SK-N-SH (cell line): Measurements from ENCODE around the gene CADPS2.

Source experiments
- CTCF ChIP-seq: fragments of 200-600 bp; sonication (generic); IDR thresholded peaks from 2 replicates; pipeline ENCODE4 v1.6.1; 2017; ENCODE audit warnings: antibody characterized with exemption, mild to moderate bottlenecking, moderate library complexity
- EZH2phosphoT487 ChIP-seq: fragments of 200-600 bp; sonication (generic); IDR thresholded peaks from 2 replicates; pipeline ENCODE4 v1.6.1; 2017; ENCODE audit warnings: low read depth, mixed run types, mild to moderate bottlenecking, antibody characterized with exemption, moderate library complexity, borderline replicate concordance
- NRF1 ChIP-seq: IDR thresholded peaks from 2 replicates; pipeline ENCODE4 v1.6.1; 2012; ENCODE audit warnings: low read depth, mild to moderate bottlenecking, low read length
- POLR2AphosphoS5 ChIP-seq: IDR thresholded peaks from 2 replicates; pipeline ENCODE4 v1.6.1; 2012; ENCODE audit warnings: low read depth, low read length
- RAD21 ChIP-seq: IDR thresholded peaks from 2 replicates; pipeline ENCODE4 v1.6.1; 2012; ENCODE audit warnings: mild to moderate bottlenecking, low read length
- RCOR1 ChIP-seq: fragments of 150-350 bp; IDR thresholded peaks from 2 replicates; pipeline ENCODE4 v1.6.1; 2017; ENCODE audit warnings: antibody characterized with exemption, low read length
- REST ChIP-seq: IDR thresholded peaks from 2 replicates; pipeline ENCODE4 v1.6.1; 2012; ENCODE audit warnings: mild to moderate bottlenecking, low read depth, low read length, moderate library complexity
- RFX5 ChIP-seq: IDR thresholded peaks from 2 replicates; pipeline ENCODE4 v1.6.1; 2012; ENCODE audit warnings: mild to moderate bottlenecking, improper control_type of control experiment, low read length
- SIN3A ChIP-seq: IDR thresholded peaks from 2 replicates; pipeline ENCODE4 v1.6.1; 2012; ENCODE audit warnings: low read depth, mild to moderate bottlenecking, low read length, moderate library complexity, borderline replicate concordance
- SMC3 ChIP-seq: IDR thresholded peaks from 2 replicates; pipeline ENCODE4 v1.6.1; 2012; ENCODE audit warnings: low read depth, low read length, improper control_type of control experiment
- TAF1 ChIP-seq: IDR thresholded peaks from 2 replicates; pipeline ENCODE4 v1.6.1; 2012; ENCODE audit warnings: low read depth, mild to moderate bottlenecking, low read length, moderate library complexity, borderline replicate concordance
- YY1 ChIP-seq: IDR thresholded peaks from 2 replicates; pipeline ENCODE4 v1.4.0; 2012; ENCODE audit warnings: low read depth, mild to moderate bottlenecking

DNA sequence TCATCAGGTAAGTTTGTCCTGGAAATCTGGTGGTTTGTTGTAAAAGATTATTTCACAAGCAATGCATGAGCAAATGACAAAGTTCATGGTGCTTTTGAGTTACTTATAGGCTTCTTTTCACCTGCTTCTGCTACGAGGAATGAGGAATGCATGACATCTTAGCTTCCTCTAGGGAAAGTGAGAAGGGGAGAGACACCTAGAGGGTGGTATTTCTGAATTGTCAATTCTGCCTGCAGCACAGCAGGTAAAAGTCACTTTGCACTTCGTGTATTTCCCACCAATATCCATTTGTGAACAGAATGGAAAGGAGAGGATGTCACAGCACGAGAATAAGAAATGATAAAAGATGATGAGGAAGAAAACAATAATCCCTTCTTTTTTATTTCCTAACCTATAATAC, 428.3 kb downstream of the CADPS2 start:
- TF ChIP-seq CTCF: no peak
- TF ChIP-seq RCOR1: no peak
- TF ChIP-seq REST: no peak
- TF ChIP-seq SIN3A: no peak
- no peak for TF ChIP-seq RAD21
- no peak for TF ChIP-seq RFX5
- TF ChIP-seq POLR2AphosphoS5: no peak
- TF ChIP-seq EZH2phosphoT487: no peak
- no peak for TF ChIP-seq SMC3
- no peak for TF ChIP-seq YY1
- TF ChIP-seq TAF1: no peak
- no peak for TF ChIP-seq NRF1
